M059J (cell line): ENCODE data around the gene IRF2BP2. TPM values are rescaled to one million over a fixed set of nuclear protein-coding genes. Genes with fewer than 3 reads are reported as not detected.

Experiments used
- DNase-seq: peaks from one replicate; pipeline ENCODE4 v3.0.0-alpha.2; 2012; ENCODE audit warnings: low read depth
- total RNA-seq: library from RNA; depleted of rRNA; stranded (reverse); fragments of >200 nt; shearing (Covaris generic); gene quantifications from 2 replicates; pipeline ENCODE4 v1.2.3, GENCODE V29; 2014; rRNA removed

IRF2BP2 gene
- total RNA-seq, 1 experiment from 2014 or later, result 84.1 TPM

DNA sequence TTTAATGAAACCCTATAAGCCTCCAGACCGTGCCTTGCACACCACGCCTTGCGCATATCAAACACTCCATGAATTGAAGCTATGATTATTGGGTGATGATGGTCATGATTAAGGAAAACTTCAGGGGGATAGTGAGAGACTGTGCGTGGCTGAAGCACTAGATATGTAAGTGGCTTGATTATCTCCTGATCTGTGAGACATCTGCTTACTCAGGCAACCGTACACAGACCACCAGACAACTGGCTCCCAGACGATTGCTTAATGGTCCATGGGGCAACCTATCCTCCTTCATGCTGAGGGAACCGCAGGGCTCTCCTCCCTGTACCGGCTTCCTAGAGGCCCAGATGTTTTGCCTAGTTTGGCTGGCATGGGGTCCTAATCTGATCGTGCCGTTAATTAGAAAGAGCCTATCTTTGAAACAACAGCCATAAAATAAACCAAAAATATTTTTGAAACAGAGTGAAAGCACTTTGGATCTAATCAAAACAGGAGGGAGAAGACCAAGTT lies 51.6 kb downstream of the IRF2BP2 start:
- DNase-seq, result no peak

DNA sequence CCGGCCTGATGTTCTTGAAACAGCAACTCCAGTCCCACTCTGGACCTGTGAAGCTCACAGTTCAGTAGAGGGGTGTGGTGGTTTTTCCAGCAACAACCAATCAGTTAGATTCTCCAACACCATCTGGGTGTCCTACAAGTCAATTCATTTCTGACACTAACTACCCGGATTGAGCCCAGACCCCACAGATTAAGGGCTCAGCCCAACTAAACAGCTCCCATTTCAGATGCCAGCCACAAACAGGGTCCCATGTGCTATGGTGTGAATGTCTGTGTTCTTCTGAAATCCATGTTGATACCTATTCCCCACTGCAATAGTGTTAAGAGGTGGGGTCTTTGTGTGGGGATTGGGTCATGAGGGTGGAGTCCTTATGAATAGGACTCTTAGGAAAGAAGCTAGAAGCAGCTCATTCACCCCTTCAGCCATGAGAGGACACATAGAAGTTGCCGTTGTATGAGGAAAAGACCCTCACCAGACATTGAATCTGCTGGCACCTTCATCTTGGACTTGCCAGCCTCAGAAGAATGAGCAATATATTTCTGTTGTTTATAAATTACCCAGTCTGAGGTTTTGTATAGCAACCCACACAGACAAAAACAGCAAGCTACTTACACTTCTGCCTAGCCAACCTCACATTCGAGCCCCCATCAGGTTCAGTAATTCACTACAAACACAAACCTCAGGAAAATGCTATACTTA lies 53.6 kb downstream of the IRF2BP2 start:
- no peak for DNase-seq

DNA sequence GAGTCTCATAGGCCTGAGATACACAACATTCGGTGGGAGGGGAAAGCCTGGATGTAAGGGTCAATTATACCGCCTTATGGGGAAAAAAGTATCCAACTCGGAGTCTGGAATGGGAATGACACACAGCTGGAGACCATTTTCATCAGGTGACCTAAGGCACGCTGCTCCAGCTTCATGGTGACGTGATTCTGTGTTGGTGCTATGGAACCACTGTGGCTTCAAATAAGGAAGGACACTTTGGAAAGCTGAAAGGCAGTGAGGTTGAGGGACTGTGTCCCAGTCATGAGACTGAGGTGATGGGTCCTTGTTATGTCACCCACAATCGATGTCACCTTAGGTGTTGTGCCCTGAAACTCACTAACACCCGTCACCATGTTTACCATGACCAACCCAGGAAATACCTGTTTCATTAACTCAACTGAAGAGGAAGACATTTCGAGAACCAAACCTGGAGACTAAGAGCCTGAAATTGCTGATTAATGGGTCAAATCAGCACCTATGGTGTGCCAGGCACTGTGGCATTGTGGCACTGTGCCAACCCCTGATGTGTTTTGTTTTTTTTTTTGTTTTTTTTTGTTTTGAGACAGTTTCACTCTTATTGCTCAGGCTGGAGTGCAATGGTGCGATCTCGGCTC lies 54.5 kb downstream of the IRF2BP2 start:
- no peak for DNase-seq

DNA sequence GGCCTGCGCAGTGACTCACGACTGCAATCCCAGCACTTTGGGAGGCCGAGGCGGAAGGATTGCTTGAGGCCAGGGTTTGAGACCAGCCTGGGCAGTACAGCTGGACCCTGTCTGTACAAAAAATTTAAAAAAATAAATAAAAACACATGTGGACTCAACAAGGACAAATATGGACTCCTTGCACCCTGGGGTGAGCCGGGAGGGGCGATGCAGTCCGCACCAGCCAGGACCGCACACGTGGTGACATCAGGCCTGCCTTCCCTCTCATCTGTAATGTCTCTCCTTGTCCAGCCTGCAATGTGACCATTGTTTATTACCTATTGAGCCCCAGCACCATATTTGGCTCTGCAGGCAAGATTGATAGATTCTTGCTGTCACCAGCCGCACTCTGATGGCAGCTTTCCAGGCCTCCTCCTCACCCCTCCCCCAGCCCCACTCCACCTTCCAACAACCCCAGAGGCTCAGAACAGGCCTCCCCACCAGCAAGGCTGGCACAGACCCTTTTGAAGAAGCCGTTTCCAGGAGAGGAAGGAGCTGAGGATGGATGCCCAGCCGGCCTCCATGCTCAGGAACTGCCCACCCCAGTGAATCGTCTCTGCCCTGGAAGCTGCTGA lies 55.2 kb downstream of the IRF2BP2 start:
- DNase-seq, result peak; percentile 19

Other genes starting within 250 kb of the IRF2BP2 start
- 40.1 and 63.8 TPM in 2 replicates for gene COA6, start 236.7 kb downstream of the IRF2BP2 start, total RNA-seq
- 17.1 and 27.3 TPM in 2 replicates for gene TARBP1, start 131.0 kb downstream of the IRF2BP2 start, total RNA-seq